GM11168 (cell line): ENCODE results near the gene ELL2.

ENCODE experiments used
- in situ Hi-C: fragments of 300-500 bp; cut with MboI; formaldehyde crosslinking; loops from one replicate; pipeline ENCODE4 v1.12.0; 2022; ENCODE audit warnings: low sequenced_read_pairs; ENCODE audit not compliant: unreplicated experiment

The ELL2 gene

GRCh38 chr5:95984287-95984938, 22.8 kb upstream of the ELL2 start:
- in situ Hi-C loops, result no loop called here

GRCh38 chr5:95983509-95983908, 21.9 kb upstream of the ELL2 start:
- in situ Hi-C loops, result no loop called here

- in situ Hi-C loops, result no loop called here
Observed at GRCh38 chr5:95983080-95983479, 21.4 kb upstream of the ELL2 start.

GRCh38 chr5:95976606-95977005, 15.0 kb upstream of the ELL2 start:
- in situ Hi-C loops, result no loop called here

- in situ Hi-C loops, result no loop called here
Observed at GRCh38 chr5:95975703-95976102, 14.1 kb upstream of the ELL2 start.

GRCh38 chr5:95973793-95974325, 12.2 kb upstream of the ELL2 start:
- in situ Hi-C loops, result no loop called here

GRCh38 chr5:95972196-95972595, 10.5 kb upstream of the ELL2 start:
- in situ Hi-C loops, result no loop called here

- in situ Hi-C loops, result no loop called here
Observed at GRCh38 chr5:95970359-95970704, 8.7 kb upstream of the ELL2 start.

GRCh38 chr5:95969651-95970358, 8.2 kb upstream of the ELL2 start:
- in situ Hi-C loops, result no loop called here

- in situ Hi-C loops, result no loop called here
Observed at GRCh38 chr5:95969055-95969454, 7.4 kb upstream of the ELL2 start.

- in situ Hi-C loops, result no loop called here
Observed at GRCh38 chr5:95967236-95967635, 5.6 kb upstream of the ELL2 start.

- in situ Hi-C loops, result no loop called here
Observed at GRCh38 chr5:95966005-95966404, 4.4 kb upstream of the ELL2 start.

GRCh38 chr5:95963650-95964410, 2.2 kb upstream of the ELL2 start:
- in situ Hi-C loops, result no loop called here

- in situ Hi-C loops, result no loop called here
Observed at GRCh38 chr5:95962785-95963184, 1.1 kb upstream of the ELL2 start.

GRCh38 chr5:95962475-95962773, 773 bp upstream of the ELL2 start:
- in situ Hi-C loops, result no loop called here

GRCh38 chr5:95960667-95961616, 709 bp downstream of the ELL2 start:
- in situ Hi-C loops, result no loop called here

- in situ Hi-C loops, result no loop called here
Observed at GRCh38 chr5:95959888-95960666, 1.6 kb downstream of the ELL2 start.

GRCh38 chr5:95959051-95959887, 2.4 kb downstream of the ELL2 start:
- in situ Hi-C loops, result no loop called here
